ENCODE results near the gene MNX1.

MNX1 gene

DNA sequence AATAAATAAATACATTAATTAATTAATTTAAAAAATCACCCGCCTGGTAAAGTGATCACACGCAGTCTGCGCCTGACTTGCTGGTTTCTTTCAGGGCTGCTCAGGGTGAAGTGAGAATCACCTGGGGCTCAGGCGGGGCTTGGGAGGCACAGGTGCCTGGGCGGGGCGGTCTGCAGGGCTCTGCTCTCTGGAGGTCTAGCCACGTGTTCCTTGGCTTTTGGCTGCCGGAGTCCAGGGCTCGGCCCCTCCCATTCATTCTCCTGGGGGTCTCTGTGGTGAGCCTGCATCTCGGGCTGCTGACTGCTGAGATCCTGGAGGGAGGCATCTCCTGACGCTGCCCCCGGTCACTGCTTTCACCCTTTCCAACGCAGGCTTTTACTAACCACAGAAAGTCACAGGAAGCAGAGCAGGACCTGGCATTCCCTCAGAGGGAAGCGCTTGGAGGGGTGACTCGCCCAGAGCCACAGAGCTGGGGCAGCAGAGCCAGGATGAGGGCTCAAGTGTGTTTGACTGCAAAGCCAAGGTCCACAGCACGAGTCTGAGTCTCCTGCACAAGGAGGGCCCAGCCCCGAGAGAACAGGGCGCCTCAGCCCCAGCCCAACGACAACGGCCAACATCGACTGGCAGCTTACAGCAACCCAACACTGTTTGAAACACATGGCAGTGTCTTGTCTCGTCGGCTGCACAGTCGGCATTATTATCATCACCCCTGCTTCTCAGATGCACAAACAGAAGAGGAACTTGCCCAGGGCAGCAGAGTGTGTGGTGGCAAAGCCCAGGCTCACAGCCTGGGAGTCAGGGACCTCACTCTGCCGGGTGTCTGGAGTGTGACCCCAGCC lies 22.4 kb upstream of the MNX1 start:
- no peak overlapping the region for H3K27ac ChIP-seq
- TF ChIP-seq, protein P1, sequence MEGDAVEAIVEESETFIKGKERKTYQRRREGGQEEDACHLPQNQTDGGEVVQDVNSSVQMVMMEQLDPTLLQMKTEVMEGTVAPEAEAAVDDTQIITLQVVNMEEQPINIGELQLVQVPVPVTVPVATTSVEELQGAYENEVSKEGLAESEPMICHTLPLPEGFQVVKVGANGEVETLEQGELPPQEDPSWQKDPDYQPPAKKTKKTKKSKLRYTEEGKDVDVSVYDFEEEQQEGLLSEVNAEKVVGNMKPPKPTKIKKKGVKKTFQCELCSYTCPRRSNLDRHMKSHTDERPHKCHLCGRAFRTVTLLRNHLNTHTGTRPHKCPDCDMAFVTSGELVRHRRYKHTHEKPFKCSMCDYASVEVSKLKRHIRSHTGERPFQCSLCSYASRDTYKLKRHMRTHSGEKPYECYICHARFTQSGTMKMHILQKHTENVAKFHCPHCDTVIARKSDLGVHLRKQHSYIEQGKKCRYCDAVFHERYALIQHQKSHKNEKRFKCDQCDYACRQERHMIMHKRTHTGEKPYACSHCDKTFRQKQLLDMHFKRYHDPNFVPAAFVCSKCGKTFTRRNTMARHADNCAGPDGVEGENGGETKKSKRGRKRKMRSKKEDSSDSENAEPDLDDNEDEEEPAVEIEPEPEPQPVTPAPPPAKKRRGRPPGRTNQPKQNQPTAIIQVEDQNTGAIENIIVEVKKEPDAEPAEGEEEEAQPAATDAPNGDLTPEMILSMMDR (conservative IDR thresholded peaks at IDR 0.05): no peak

DNA sequence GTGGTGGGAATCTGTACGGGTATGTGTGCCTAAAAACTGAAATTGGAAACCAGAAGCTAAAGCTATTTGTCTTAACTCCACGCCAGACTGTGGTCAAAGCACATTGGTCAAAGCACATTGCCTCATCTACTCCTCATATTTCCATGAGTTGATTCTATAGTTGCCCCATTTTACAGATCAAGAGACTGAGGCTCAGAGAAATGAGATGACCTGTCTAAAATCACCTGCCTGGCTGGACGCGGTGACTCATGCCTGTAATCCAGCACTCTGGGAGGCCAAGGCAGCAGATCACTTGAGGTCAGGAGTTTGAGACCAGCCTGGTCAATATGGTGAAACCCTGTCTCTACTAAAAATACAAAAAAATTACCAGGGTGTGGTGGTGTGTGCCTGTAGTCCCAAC lies 21.7 kb upstream of the MNX1 start:
- TF ChIP-seq, protein P1 (conservative IDR thresholded peaks at IDR 0.05): no peak
- no peak overlapping the region for H3K27ac ChIP-seq

DNA sequence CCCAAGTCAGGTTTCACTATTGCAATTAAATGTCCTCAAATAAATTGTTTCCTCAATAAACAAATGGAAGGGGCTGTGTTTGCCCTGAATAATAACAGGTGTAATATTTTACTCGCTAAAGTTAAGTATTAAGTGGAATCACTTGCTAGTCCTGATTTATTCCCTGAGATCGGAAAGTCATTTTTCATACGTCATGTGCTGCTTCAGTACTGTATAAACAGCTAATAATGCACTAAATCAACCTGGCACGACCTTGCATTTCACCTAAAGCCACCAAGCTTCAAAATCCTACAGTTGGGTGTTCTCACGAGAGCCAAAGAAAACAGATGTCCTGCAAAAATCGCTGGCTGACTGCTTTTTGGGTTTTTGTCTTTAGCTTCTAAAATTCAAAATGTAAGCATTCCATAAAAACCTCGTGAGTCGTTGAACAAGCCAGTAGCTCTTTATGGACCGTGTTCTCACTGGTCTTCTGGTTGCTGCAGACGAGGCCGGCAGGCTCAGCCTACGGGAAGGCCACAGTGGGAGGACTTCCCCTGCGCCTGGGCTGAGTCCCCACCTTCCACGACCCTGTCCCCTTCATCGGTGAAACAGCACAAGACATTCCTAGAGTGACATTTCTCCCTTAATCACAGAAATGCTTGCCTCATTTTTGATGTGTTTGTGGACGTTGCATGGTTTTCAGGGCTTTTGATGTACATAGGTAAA lies 17.9 kb upstream of the MNX1 start:
- TF ChIP-seq, protein P1 (conservative IDR thresholded peaks at IDR 0.05): no peak
- peak overlapping the region; percentile 51 for H3K27ac ChIP-seq

DNA sequence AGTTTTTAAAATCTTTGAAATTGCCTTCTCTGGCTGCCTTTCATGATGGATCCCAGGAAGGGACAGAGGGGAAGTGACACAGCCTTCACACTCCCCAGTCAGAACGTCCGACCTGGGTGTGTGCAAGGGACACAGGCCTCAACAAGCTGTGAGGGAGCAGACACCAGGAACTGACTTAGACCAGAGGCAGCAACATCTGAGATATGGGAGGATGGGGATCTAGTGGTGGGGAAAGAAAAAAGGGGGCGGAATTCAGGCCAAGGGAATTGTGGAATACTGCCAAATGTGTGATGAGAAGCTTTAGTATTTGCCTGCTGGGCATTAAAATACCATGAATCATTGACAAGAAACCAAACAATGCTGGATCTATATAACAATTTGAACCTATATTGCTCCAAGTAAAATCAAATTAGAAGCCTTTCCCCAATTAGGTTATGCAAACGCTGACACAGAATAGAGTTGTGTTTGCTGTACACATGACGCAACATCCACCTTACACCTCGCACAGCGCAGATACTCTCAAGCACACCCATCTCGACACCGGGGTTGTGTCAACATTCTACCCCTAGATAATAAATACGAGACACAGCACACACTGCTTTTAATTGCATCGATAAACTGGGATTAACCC lies 17.2 kb upstream of the MNX1 start:
- H3K27ac ChIP-seq: peak overlapping the region; percentile 51
- TF ChIP-seq, protein P1 (conservative IDR thresholded peaks at IDR 0.05): no peak

DNA sequence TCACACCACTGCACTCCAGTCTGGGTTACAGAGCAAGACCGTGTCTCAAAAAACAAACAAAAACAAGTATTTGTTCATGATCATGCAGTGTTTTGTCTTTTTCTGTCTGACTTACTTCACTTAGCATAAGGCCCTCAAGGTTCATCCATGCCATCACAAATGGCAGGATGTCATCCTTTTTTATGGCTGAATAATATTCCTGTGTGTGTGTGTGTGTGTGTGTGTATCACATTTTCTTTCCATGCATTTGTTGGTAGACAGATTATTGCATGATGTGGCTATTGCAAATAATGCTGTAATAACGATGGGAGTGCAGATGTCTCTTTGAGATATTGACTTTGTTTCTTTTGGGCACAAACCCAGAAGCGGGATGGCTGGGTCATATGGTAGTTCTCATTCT lies 14.3 kb upstream of the MNX1 start:
- H3K27ac ChIP-seq: peak overlapping the region; percentile 82
- TF ChIP-seq, protein P1 (conservative IDR thresholded peaks at IDR 0.05): no peak

DNA sequence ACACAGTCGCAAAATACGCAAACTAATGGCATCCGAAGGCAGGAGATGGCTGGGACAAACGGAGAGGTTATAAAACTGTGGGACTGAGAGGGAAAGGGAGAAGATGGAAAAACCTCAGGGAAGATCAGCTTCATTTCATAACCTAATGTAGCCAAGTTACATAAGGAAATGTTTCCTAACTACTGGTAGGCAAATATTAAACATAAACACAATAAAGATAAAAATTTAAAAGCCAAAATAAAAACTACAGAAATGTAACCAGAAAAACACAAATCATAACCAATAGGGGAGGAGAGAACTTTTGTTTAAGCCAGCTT lies 13.1 kb upstream of the MNX1 start:
- peak overlapping the region; percentile 82 for H3K27ac ChIP-seq
- TF ChIP-seq, protein P1 (conservative IDR thresholded peaks at IDR 0.05): no peak

Data from VCaP (cell line).